ENCODE data around the gene SORCS1.

- TF ChIP-seq CTCF (conservative IDR thresholded peaks at IDR 0.05) (no peak), EZH2 (IDR thresholded peaks at IDR 0.05; ENCODE audit: low read depth) (no peak)
Measured at GRCh38 chr10:106615081-106615480, 549.4 kb downstream of the SORCS1 start.

Data from PC-9 (cell line).